PFSK-1 (cell line): ENCODE results near the gene PSMC4.

Source experiments
- FOXP2 ChIP-seq: optimal IDR thresholded peaks from 2 replicates; pipeline ENCODE3; 2011; ENCODE audit warnings: borderline replicate concordance, control low read depth, inconsistent platforms; ENCODE audit not compliant: insufficient read depth; ENCODE audit errors: extremely low read length, extremely low read depth
- POLR2AphosphoS5 ChIP-seq: IDR thresholded peaks from 2 replicates; pipeline ENCODE4 v1.6.1; 2012; ENCODE audit warnings: low read depth, mild to moderate bottlenecking, control low read depth, low read length, moderate library complexity
- SIN3A ChIP-seq: IDR thresholded peaks from 2 replicates; pipeline ENCODE4 v1.6.1; 2012; ENCODE audit warnings: mild to moderate bottlenecking, low read length, moderate library complexity, borderline replicate concordance; ENCODE audit not compliant: insufficient read depth
- TF ChIP-seq, protein P1 (sequence below), 2 experiments: IDR thresholded peaks; 2 replicates each; pipeline versions ENCODE4 v1.6.1 to v1.8.0; 2011 to 2012; ENCODE audit warnings: low read depth in 2 of 2, low read length in 2 of 2, control low read depth in 1 of 2, inconsistent platforms in 1 of 2, mild to moderate bottlenecking in 1 of 2, moderate library complexity in 1 of 2; ENCODE audit not compliant: insufficient read depth in 1 of 2

DNA sequence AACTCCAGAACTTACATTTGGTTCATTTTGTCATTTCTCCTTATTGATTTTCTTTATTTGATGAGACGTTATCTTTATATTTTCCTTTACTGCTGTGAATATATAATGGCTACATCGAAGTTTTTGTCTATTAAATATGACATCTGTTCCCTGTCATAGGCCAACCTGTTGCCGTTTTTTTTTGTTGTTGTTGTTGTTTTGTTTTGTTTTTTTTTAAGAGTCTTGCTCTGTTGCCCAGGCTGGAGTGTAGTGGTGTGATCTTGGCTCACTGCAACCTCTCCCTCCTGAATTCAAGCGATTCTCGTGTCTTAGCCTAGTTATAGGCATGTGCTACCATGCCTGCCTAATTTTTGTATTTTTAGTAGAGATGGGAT, 55.6 kb downstream of the PSMC4 start:
- TF ChIP-seq, protein P1, sequence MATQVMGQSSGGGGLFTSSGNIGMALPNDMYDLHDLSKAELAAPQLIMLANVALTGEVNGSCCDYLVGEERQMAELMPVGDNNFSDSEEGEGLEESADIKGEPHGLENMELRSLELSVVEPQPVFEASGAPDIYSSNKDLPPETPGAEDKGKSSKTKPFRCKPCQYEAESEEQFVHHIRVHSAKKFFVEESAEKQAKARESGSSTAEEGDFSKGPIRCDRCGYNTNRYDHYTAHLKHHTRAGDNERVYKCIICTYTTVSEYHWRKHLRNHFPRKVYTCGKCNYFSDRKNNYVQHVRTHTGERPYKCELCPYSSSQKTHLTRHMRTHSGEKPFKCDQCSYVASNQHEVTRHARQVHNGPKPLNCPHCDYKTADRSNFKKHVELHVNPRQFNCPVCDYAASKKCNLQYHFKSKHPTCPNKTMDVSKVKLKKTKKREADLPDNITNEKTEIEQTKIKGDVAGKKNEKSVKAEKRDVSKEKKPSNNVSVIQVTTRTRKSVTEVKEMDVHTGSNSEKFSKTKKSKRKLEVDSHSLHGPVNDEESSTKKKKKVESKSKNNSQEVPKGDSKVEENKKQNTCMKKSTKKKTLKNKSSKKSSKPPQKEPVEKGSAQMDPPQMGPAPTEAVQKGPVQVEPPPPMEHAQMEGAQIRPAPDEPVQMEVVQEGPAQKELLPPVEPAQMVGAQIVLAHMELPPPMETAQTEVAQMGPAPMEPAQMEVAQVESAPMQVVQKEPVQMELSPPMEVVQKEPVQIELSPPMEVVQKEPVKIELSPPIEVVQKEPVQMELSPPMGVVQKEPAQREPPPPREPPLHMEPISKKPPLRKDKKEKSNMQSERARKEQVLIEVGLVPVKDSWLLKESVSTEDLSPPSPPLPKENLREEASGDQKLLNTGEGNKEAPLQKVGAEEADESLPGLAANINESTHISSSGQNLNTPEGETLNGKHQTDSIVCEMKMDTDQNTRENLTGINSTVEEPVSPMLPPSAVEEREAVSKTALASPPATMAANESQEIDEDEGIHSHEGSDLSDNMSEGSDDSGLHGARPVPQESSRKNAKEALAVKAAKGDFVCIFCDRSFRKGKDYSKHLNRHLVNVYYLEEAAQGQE (IDR thresholded peaks at IDR 0.05; ENCODE audit: insufficient read depth in 1 of 2, low read depth in 2 of 2, low read length in 2 of 2), result no peak
- no peak for TF ChIP-seq FOXP2
- TF ChIP-seq POLR2AphosphoS5, result no peak
- no peak for TF ChIP-seq SIN3A
